ENCODE results near the gene ZNF48.
A peak's percentile ranks its signal among the peaks of the same experiment; 100 is the strongest.

The ZNF48 gene

GRCh38 chr16:30444231-30445148 lies 49.3 kb downstream of the ZNF48 start:
- DNase-seq (ENCODE audit: low spot score): no peak

- no peak for DNase-seq (ENCODE audit: low spot score)
Measured at GRCh38 chr16:30445149-30445407, 49.9 kb downstream of the ZNF48 start.

- peak; percentile 98 for DNase-seq (ENCODE audit: low spot score)
Measured at GRCh38 chr16:30445408-30446202, 50.4 kb downstream of the ZNF48 start, which contains the start of gene SEPHS2. TSS of gene SEPHS2 (minus strand) at chr16:30445874. CDS start at chr16:30445727, 147 bp downstream.

GRCh38 chr16:30446203-30446595 lies 51.0 kb downstream of the ZNF48 start:
- no peak for DNase-seq (ENCODE audit: low spot score)

- peak; percentile 45 for DNase-seq (ENCODE audit: low spot score)
Measured at GRCh38 chr16:30447512-30448226, 52.4 kb downstream of the ZNF48 start.

- no peak for DNase-seq (ENCODE audit: low spot score)
Measured at GRCh38 chr16:30449116-30449435, 53.9 kb downstream of the ZNF48 start.

Measured in kidney tubule cell (primary cell).